Thyroid gland (tissue), 4 donors: ENCODE measurements around the gene ANKRD49. TPM values are rescaled to one million over a fixed set of nuclear protein-coding genes. Genes with fewer than 3 reads are reported as not detected.
A peak's percentile ranks its signal among the peaks of the same experiment; 100 is the strongest.

Experiments
- DNase-seq, 2 donors: peaks; one replicate each; pipeline ENCODE4 v3.0.0-alpha.2; 2019
- H3K27ac ChIP-seq, 3 donors: fragments of 200-600 bp; sonication (generic); 1 replicate in 2 of 3; 2 replicates in 1 of 3; pipeline ENCODE4 v1.5.1; 2016 to 2019; ENCODE audit warnings: mild to moderate bottlenecking in 1 of 3, moderate library complexity in 1 of 3
- H3K27me3 ChIP-seq: fragments of 200-600 bp; sonication (generic); one replicate; pipeline ENCODE4 v1.5.1; 2019
- H3K36me3 ChIP-seq, 2 donors: fragments of 200-600 bp; sonication (generic); one replicate each; pipeline ENCODE4 v1.5.1; 2016 to 2019
- H3K4me1 ChIP-seq, 2 donors: fragments of 200-600 bp; sonication (generic); one replicate each; pipeline ENCODE4 v1.5.1; 2017 to 2019
- H3K4me3 ChIP-seq, 3 donors: fragments of 200-600 bp; sonication (generic); replicated peaks in 1 of 3; 1 replicate in 2 of 3; 2 replicates in 1 of 3; pipeline ENCODE4 v1.5.1; 2016; ENCODE audit warnings: mild to moderate bottlenecking in 1 of 3
- H3K9me3 ChIP-seq: fragments of 200-600 bp; sonication (generic); one replicate; pipeline ENCODE4 v1.5.1; 2017
- POLR2A ChIP-seq, 2 donors: fragments of 450-650 bp; IDR thresholded peaks; one replicate each; pipeline ENCODE4 v1.6.1; 2017; ENCODE audit warnings: antibody characterized with exemption in 2 of 2, mild to moderate bottlenecking in 2 of 2, moderate library complexity in 1 of 2
- WGBS, 2 donors: methylation state at CpG; one replicate each; pipeline ENCODE4 v1.1.5; 2017; 5-methylcytosine and 5-hydroxymethylcytosine counted together
- intact Hi-C: fragments of 100-400 bp; cut with DNase I; formaldehyde crosslinking; loops from one replicate; pipeline ENCODE4 v1.15.1; 2023
- total RNA-seq, 4 donors: library from RNA; depleted of rRNA; stranded (reverse); fragments of >200 nt; gene quantifications; one replicate each; pipeline ENCODE4 v1.2.3, GENCODE V29; 2016
- TF ChIP-seq, protein P1 (sequence below), 6 experiments: fragments of 200-600 bp in 3 of 6; fragments of 450-650 bp in 3 of 6; sonication (generic) in 3 of 6; IDR thresholded peaks; one replicate each; pipeline ENCODE4 v1.5.1; 2016 to 2019; ENCODE audit warnings: antibody characterized with exemption in 6 of 6, mild to moderate bottlenecking in 2 of 6, inconsistent platforms in 1 of 6, moderate library complexity in 1 of 6

ANKRD49 gene
- total RNA-seq, 4 donors from 2014 or later, result 29.8 to 61.4 (median 32.2) TPM

DNA sequence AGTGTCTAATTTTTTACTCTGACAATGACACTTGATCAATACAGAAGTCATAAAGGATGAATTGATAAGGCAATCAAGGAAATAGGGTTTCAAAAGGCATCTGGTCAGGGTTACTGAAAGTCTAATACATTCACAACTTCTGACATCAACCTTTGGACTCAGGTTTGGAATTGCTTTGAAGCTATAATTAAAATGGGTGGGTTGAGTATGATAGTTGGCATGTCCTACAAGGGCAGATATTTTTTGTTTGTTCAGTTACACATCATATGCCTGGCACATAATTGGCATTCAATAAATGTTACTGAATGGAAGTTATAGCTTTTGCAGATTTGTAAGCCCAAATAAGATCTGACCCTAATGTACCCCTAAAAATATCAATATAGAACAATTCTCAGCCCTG is 42.6 kb downstream of the ANKRD49 start:
- Histone ChIP-seq H3K36me3 (no peaks in the 10 kb centered on the region), H3K27ac (no peak overlapping the region), H3K27me3 (no peaks in the 10 kb centered on the region), H3K9me3 (no peaks in the 10 kb centered on the region), H3K4me1 (peaks cover 6 to 10% of the 10 kb centered on the region in 2 donors), H3K4me3 (no peak overlapping the region)
- TF ChIP-seq, protein P1, sequence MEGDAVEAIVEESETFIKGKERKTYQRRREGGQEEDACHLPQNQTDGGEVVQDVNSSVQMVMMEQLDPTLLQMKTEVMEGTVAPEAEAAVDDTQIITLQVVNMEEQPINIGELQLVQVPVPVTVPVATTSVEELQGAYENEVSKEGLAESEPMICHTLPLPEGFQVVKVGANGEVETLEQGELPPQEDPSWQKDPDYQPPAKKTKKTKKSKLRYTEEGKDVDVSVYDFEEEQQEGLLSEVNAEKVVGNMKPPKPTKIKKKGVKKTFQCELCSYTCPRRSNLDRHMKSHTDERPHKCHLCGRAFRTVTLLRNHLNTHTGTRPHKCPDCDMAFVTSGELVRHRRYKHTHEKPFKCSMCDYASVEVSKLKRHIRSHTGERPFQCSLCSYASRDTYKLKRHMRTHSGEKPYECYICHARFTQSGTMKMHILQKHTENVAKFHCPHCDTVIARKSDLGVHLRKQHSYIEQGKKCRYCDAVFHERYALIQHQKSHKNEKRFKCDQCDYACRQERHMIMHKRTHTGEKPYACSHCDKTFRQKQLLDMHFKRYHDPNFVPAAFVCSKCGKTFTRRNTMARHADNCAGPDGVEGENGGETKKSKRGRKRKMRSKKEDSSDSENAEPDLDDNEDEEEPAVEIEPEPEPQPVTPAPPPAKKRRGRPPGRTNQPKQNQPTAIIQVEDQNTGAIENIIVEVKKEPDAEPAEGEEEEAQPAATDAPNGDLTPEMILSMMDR (IDR thresholded peaks at IDR 0.05), result no peak
- no peak for TF ChIP-seq POLR2A (IDR thresholded peaks at IDR 0.05)
- intact Hi-C loops, result no loop called here
- no peak for DNase-seq

DNA sequence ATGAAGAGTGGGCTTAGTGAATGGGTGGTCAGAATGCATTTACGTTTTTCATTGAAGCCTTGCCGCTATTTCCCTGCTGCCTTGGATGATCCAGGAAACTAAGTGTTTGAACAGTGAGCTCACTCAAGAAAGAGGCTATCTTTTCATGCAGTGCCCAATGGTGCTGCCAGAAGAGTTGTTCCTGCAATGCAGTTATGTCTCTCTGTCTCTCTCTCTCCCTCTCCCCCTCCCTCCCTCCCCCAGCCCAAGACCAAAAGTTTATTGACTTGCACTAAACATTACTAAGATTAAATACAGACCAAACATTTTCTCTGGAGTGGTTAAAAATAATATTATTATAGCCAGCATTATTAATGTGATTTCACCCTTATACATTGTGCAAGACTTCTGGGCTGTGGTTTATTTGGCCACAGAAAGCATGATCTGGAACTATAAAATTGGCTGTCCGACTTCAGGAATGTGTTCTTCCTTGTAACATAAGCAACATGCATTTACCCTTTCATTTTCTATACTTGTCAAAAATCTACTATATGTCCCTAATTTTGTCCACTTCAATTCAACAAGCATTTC is 43.3 kb downstream of the ANKRD49 start:
- no peak overlapping the region for H3K27ac ChIP-seq
- no peaks in the 10 kb centered on the region for H3K36me3 ChIP-seq
- intact Hi-C loops, result no loop called here
- no peaks in the 10 kb centered on the region for H3K27me3 ChIP-seq
- H3K4me3 ChIP-seq, result no peak overlapping the region
- 52 to 78% methylated on average over 3 of the region's 3 CpGs for WGBS, 2 donors
- no peak for DNase-seq
- TF ChIP-seq, protein P1 (IDR thresholded peaks at IDR 0.05), result no peak
- no peak for TF ChIP-seq POLR2A (IDR thresholded peaks at IDR 0.05)
- peaks cover 6 to 10% of the 10 kb centered on the region in 2 donors for H3K4me1 ChIP-seq
- H3K9me3 ChIP-seq, result no peaks in the 10 kb centered on the region

DNA sequence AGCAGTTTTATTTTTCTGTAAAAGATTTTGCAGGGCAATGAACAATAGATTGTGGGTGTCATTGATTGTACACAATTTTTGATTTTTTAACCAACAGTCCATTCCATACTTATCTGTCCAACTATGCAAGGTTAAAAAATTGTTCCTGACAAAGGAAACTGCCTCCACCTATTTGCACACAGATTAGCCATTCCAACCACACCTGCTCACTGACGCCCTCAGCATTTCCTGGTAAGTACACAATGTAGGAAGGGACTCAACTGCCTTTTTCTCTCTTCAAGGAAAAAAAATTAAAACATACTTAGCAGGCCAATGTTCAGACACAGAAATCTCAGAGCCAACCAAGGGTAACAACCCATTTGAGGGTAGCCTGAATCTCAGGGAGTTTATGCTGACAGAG is 45.6 kb downstream of the ANKRD49 start:
- H3K36me3 ChIP-seq, result no peaks in the 10 kb centered on the region
- DNase-seq, result no peak
- peaks cover 10% of the 10 kb centered on the region in 2 donors for H3K4me1 ChIP-seq
- intact Hi-C loops, result no loop called here
- H3K27me3 ChIP-seq, result no peaks in the 10 kb centered on the region
- 79 to 86% methylated on average over 1 of the region's 1 CpG for WGBS, 2 donors
- H3K4me3 ChIP-seq, result no peak overlapping the region
- no peaks in the 10 kb centered on the region for H3K9me3 ChIP-seq
- H3K27ac ChIP-seq, result no peak overlapping the region
- TF ChIP-seq POLR2A (IDR thresholded peaks at IDR 0.05), result no peak
- TF ChIP-seq, protein P1 (IDR thresholded peaks at IDR 0.05), result no peak

DNA sequence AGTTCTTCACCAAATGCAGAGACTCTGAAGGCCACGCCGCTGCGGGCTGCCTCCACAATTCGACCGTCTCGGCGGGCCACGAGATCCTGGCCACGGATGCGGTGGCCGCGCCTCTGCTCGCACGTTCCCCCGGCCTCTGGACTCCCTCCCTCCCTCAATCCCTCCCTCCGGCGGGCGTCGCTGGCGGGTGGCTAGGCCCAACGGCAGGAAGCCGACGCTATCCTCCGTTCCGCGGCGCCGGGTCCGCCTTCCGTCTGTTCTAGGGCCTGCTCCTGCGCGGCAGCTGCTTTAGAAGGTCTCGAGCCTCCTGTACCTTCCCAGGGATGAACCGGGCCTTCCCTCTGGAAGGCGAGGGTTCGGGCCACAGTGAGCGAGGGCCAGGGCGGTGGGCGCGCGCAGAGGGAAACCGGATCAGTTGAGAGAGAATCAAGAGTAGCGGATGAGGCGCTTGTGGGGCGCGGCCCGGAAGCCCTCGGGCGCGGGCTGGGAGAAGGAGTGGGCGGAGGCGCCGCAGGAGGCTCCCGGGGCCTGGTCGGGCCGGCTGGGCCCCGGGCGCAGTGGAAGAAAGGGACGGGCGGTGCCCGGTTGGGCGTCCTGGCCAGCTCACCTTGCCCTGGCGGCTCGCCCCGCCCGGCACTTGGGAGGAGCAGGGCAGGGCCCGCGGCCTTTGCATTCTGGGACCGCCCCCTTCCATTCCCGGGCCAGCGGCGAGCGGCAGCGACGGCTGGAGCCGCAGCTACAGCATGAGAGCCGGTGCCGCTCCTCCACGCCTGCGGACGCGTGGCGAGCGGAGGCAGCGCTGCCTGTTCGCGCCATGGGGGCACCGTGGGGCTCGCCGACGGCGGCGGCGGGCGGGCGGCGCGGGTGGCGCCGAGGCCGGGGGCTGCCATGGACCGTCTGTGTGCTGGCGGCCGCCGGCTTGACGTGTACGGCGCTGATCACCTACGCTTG is 50.2 kb downstream of the ANKRD49 start, which contains the start of gene FUT4:
FUT4 (plus strand) TSS at position 227 of the 951 bp plus-strand sequence; CDS start at position 440, 213 bp downstream.
- intact Hi-C loops, result no loop called here
- 0 to 1% methylated on average over 36 to 58 of the region's 109 CpGs for WGBS, 2 donors
- H3K27ac ChIP-seq, result peak within 1 kb of the TSS; percentile 90 to 98 (median 93)

More for the DNA sequence above, 50.2 kb downstream of the ANKRD49 start, which contains the start of gene FUT4:
- peak; percentile 93 to 95 for DNase-seq
- peak within 1 kb of the TSS; percentile 8 to 78 (median 63) for H3K4me3 ChIP-seq
- H3K9me3 ChIP-seq, result no peaks in the 10 kb centered on the region
- peaks cover 11 to 29% of the 10 kb centered on the region in 2 donors for H3K4me1 ChIP-seq
- no peaks in the 10 kb centered on the region for H3K36me3 ChIP-seq
- TF ChIP-seq, protein P1 (IDR thresholded peaks at IDR 0.05), result no peak
- peak in 1 of 2 donors; percentile 84 for TF ChIP-seq POLR2A (IDR thresholded peaks at IDR 0.05)
- H3K27me3 ChIP-seq, result no peaks in the 10 kb centered on the region
